HCT116 (cell line): ENCODE measurements around the gene PYGB. TPM values are rescaled to one million over a fixed set of nuclear protein-coding genes. Genes with fewer than 3 reads are reported as not detected.

Experiments
- ATAC-seq: fragments of 200-7000 bp; cut with Tn5 transposase; 2 replicates; pipeline ENCODE4 v1.9.1; 2020; ENCODE audit warnings: mild to moderate bottlenecking, moderate library complexity
- BruUV-seq: library from RNA; stranded (reverse); fragments of 400-500 nt; replicated peaks from 2 replicates; lab custom pipeline; 2021; lab: Mats Ljungman, UMichigan
- CTCF ChIA-PET: fragments of 300-600 bp; sonication (Branson Sonifier 250); formaldehyde crosslinking; loops from one replicate; lab custom pipeline; 2021; ENCODE audit warnings: antibody characterized with exemption; lab: Charles Lee
- POLR2A ChIA-PET: fragments of 300-600, 350-600 bp; sonication (Branson Sonifier 250); formaldehyde crosslinking; loops from one replicate; lab custom pipeline; 2021; ENCODE audit warnings: antibody characterized with exemption; lab: Charles Lee
- RAD21 ChIA-PET, 2 experiments: fragments of 300-600 bp; sonication (Branson Sonifier 250); formaldehyde crosslinking; loops; one replicate each; lab custom pipeline; 2023; ENCODE audit warnings: low total read pairs in 2 of 2; ENCODE audit not compliant: uncharacterized antibody in 2 of 2, unreplicated experiment in 2 of 2, low non-redundant PET in 1 of 2; lab: Charles Lee
- DNase-seq: peaks from one replicate; pipeline ENCODE4 v3.0.0-alpha.2; 2010; ENCODE audit warnings: low read depth, low spot score
- H2AFZ ChIP-seq: fragments of 200-600 bp; shearing (Covaris generic), sonication (generic); 2 replicates; pipeline ENCODE4 v1.6.1; 2017; ENCODE audit warnings: low read depth, mixed run types, mixed read lengths, antibody characterized with exemption, low read length; ENCODE audit not compliant: poor library complexity, severe bottlenecking
- H3K27ac ChIP-seq: 2 replicates; pipeline ENCODE4 v1.5.1; 2012; ENCODE audit warnings: low read depth, low read length
- H3K27me3 ChIP-seq: fragments of 200-600 bp; sonication (generic); 2 replicates; pipeline ENCODE4 v1.6.1; 2016; ENCODE audit warnings: mixed run types, low read length, mixed read lengths; ENCODE audit not compliant: insufficient read depth
- H3K36me3 ChIP-seq, 2 experiments: fragments of 200-500 bp in 1 of 2; fragments of 200-600 bp in 1 of 2; sonication (Bioruptor generic) in 1 of 2; sonication (generic) in 1 of 2; 2 replicates each; pipeline versions ENCODE4 v1.5.1 to v1.6.1; 2014 to 2016; ENCODE audit warnings: low read length in 2 of 2, inconsistent platforms in 1 of 2, mixed read lengths in 1 of 2, mixed run types in 1 of 2; ENCODE audit not compliant: insufficient read depth in 2 of 2, control insufficient read depth in 1 of 2
- H3K4me1 ChIP-seq, 2 experiments: fragments of 200-600 bp in 1 of 2; sonication (generic) in 1 of 2; 2 replicates each; pipeline versions ENCODE4 v1.5.1 to v1.6.1; 2012 to 2017; ENCODE audit warnings: low read length in 2 of 2, inconsistent platforms in 1 of 2, mild to moderate bottlenecking in 1 of 2, mixed read lengths in 1 of 2, mixed run types in 1 of 2, moderate library complexity in 1 of 2; ENCODE audit not compliant: insufficient read depth in 2 of 2, control insufficient read depth in 1 of 2
- H3K4me2 ChIP-seq: fragments of 200-600 bp; sonication (generic); 2 replicates; pipeline ENCODE4 v1.6.1; 2017; ENCODE audit warnings: mixed run types, low read length, mixed read lengths
- H3K4me3 ChIP-seq, 2 experiments: fragments of 200-600 bp in 1 of 2; sonication (generic) in 1 of 2; replicated peaks in 1 of 2; 2 replicates each; pipeline ENCODE4 v1.5.1; 2011 to 2016; ENCODE audit warnings: low read length in 2 of 2, control low read depth in 1 of 2, low read depth in 1 of 2, mild to moderate bottlenecking in 1 of 2, mixed read lengths in 1 of 2, mixed run types in 1 of 2
- H3K79me2 ChIP-seq: fragments of 200-600 bp; sonication (generic); 2 replicates; pipeline ENCODE4 v1.6.1; 2017; ENCODE audit warnings: mild to moderate bottlenecking, mixed run types, low read length, moderate library complexity, mixed read lengths; ENCODE audit not compliant: insufficient read depth
- H3K9ac ChIP-seq: fragments of 200-600 bp; sonication (generic); 2 replicates; pipeline ENCODE4 v1.6.1; 2016; ENCODE audit warnings: low read length, mixed read lengths
- H3K9me2 ChIP-seq: fragments of 200-600 bp; sonication (generic), shearing (Covaris generic); 2 replicates; pipeline ENCODE4 v1.6.1; 2017; ENCODE audit warnings: mixed run types, mild to moderate bottlenecking, moderate library complexity; ENCODE audit not compliant: insufficient read depth
- H3K9me3 ChIP-seq, 2 experiments: fragments of 200-500 bp in 1 of 2; fragments of 200-600 bp in 1 of 2; sonication (Bioruptor generic) in 1 of 2; sonication (generic) in 1 of 2; 2 replicates each; pipeline ENCODE4 v1.6.1; 2014 to 2017; ENCODE audit warnings: low read length in 2 of 2, mixed read lengths in 2 of 2, inconsistent platforms in 1 of 2, low read depth in 1 of 2, mild to moderate bottlenecking in 1 of 2, mixed run types in 1 of 2, moderate library complexity in 1 of 2; ENCODE audit not compliant: control insufficient read depth in 1 of 2, insufficient read depth in 1 of 2
- H4K20me1 ChIP-seq: fragments of 200-600 bp; sonication (generic), shearing (Covaris generic); 2 replicates; pipeline ENCODE4 v1.6.1; 2017; ENCODE audit warnings: mixed run types, mild to moderate bottlenecking, moderate library complexity; ENCODE audit not compliant: insufficient read depth
- ELF1 ChIP-seq: IDR thresholded peaks from 2 replicates; pipeline ENCODE4 v1.6.1; 2012; ENCODE audit warnings: low read depth, borderline replicate concordance
- FOSL1 ChIP-seq: IDR thresholded peaks from 2 replicates; pipeline ENCODE4 v1.6.1; 2012; ENCODE audit warnings: low read depth
- POLR2AphosphoS5 ChIP-seq: IDR thresholded peaks from 2 replicates; pipeline ENCODE4 v1.6.1; 2011; ENCODE audit warnings: mild to moderate bottlenecking, low read depth, low read length, moderate library complexity
- REST ChIP-seq: IDR thresholded peaks from 2 replicates; pipeline ENCODE4 v1.6.1; 2012; ENCODE audit warnings: low read depth
- SP1 ChIP-seq: IDR thresholded peaks from 2 replicates; pipeline ENCODE4 v1.6.1; 2012; ENCODE audit warnings: low read depth
- intact Hi-C: fragments of 100-400 bp; cut with micrococcal nuclease; formaldehyde crosslinking; loops from 2 replicates; pipeline ENCODE4 v1.10.0; 2022
- total RNA-seq: library from RNA; stranded (reverse); gene quantifications from one replicate; pipeline ENCODE4 v1.2.1, GENCODE V29; 2021; ENCODE audit not compliant: unreplicated experiment

The PYGB gene
- total RNA-seq, 1 experiment from 2014 or later = 87.8 TPM

GRCh38 chr20:25237610-25238318 is 10.1 kb upstream of the PYGB start (continued):
- TF ChIP-seq REST (no peak), SP1 (peak; percentile 97), ELF1 (no peak)

- no peak for ATAC-seq
- intact Hi-C loops = no loop called here
- H3K4me3 ChIP-seq = peak overlapping the region; percentile 12 to 42
- TSS peak; percentile 94 for BruUV-seq
- H3K79me2 ChIP-seq = no peaks in the 10 kb centered on the region
- peak overlapping the region; percentile 83 for H3K4me2 ChIP-seq
- ChIA-PET CTCF (no interaction called here), POLR2A (interaction anchor here (1.9 kb wide), 1 partner anchor 9 kb away, joined by 9 read pairs; the partner anchor contains the start of gene PYGB), RAD21 (no interaction called here)
- H3K4me1 ChIP-seq = peaks cover 35 to 60% of the 10 kb centered on the region in 2 experiments
- H3K9ac ChIP-seq = peak overlapping the region; percentile 36
- peak overlapping the region; percentile 60 for H3K27ac ChIP-seq
- TF ChIP-seq POLR2AphosphoS5 (0 out of 2 replicates have a peak, but pooled peaks have one; percentile 8), FOSL1 (no peak)
- no peaks in the 10 kb centered on the region for H3K9me3 ChIP-seq
- H3K27me3 ChIP-seq = no peaks in the 10 kb centered on the region
- H2AFZ ChIP-seq = no peak overlapping the region
- H3K9me2 ChIP-seq = no peaks in the 10 kb centered on the region
- no peak for DNase-seq
- no peaks in the 10 kb centered on the region for H4K20me1 ChIP-seq
- no peaks in the 10 kb centered on the region for H3K36me3 ChIP-seq
Measured at GRCh38 chr20:25238319-25239037, 9.4 kb upstream of the PYGB start.
